NCI-H128 (cell line): ENCODE results near the gene TEX35.
A peak's percentile ranks its signal among the peaks of the same experiment; 100 is the strongest.

Source experiments
- DNase-seq: peaks from one replicate; lab custom pipeline; 2025; ENCODE audit not compliant: unreplicated experiment; lab: John Stamatoyannopoulos, UW

TEX35 gene

DNA sequence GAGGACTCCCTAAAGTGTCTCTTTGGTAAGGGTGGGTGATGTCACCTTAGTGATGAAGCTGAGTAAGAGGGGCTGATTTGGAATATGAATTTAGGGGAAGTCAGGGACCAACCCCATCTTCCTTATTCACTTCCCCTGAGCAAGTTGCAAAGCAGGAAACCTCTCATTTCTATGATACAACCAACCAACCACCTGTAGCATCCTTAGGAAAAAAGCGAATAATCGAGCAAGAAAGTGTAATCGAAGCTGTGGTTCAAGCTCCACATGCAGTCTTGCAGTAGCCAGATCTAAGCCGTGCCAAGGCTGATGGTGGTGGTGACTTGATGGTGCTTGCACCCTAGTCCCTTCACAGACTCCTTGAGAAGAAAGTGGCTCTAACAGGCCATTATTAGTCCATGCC is 3.2 kb downstream of the TEX35 start:
- no peak for DNase-seq

DNA sequence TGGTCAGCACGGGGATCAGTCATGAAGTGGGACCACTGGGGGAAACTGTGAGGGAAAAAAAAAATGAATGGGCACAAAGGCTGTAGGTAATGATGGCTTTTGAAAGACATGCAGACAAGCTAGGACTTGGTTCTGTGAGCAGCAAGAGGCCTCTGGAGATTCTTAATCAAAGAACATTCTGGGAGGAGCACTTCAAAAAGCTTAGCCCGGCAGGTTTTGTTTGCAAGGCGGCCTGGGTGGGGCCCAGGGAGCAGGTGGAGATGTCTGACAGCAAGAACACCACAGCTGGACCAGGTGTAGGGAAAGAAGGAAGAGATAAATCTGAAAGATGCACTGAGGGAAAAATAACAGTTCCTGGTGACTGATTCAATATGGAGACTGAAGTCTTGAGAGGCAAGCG is 6.0 kb downstream of the TEX35 start:
- no peak for DNase-seq

DNA sequence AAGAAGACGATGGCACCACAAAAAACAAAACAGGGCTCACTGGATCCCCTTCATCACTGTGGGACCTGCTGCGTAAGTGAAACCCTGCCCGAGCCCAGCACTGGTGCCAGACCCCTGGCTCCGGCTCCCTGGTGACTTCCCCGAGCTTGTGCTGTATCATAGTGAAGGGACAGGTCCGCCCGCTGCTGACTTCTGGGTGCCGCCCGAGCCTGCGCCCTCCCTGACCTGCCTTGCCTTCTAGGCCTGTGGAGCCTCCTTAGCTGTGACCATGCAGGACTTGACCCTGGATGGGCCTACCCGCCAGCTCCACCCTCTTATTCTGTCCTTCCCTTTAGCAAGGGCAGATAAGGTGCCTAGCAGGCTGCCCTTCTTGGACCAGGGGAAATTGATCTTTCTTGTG is 7.9 kb downstream of the TEX35 start:
- no peak for DNase-seq

DNA sequence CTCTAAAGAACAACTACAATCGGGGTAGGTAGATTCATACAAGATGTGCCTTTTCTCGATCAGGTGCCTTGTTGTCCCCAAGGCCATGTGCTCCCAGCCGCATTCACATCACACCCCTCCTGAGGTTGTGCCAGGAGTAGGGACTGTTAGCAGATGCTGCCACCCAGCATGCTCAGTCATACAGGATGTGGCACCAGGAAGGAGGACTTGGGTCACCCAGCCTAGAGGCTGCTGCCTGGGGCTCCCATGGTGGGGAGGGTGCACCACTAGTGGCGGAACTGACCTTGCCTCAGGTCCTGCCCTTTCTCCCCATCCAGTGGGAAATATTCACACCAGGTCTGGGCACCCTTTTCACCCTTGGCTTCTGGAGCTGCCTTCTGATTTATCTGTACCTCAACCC is 8.3 kb downstream of the TEX35 start:
- DNase-seq: no peak

DNA sequence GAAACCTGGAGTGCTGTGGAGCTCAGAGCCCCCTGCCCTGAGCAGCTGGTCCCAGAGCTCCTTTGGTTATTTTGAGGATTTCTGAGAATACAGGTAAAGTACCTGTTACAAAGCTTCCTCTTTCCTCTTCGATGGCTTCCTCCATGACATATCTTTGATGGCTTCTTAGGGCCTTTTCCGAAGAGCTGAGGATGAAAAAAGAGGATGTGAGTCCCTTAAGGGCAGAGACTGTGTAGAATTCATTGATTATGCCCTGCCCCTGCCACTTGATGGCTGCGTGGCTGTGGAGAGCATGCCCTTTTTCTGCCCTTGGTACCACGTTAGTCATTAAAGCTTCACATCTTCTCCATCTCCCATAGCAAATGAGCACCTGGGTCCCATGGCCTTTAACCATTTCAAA is 14.2 kb downstream of the TEX35 start:
- no peak for DNase-seq

DNA sequence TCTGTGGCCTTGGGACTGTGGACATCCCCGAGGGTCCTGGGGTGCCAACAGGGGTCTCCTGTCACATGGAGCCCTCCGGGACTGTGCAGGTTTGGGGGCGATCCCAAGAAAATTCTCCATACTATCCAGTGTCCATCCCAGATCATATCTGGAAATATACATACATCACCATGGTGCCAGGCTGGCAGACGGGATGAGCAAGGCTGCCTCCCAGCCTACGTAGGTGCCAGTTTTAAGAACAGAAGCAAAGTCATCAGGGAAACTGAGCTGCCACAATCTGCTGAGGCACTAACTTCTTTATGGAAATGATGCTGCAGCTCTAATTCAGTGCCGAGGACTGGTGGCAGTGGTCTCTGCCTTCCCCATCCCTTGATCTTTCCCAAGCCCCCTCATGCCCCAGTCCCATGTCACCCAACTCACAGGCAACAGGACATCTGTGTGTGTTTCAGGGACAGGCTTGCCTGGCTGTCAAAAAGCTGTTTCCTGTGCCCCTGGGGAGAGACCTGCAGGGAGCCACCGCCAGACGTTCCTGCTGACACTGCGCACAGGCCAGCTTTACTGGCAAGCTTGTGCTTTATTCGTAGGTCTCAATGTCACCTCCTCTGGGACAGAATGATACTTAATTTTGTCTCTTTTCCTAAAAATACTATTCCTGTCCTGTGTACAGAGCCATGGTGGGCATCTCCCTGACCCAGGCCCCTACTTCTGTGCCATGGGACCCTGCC is 15.5 kb downstream of the TEX35 start:
- DNase-seq: no peak

DNA sequence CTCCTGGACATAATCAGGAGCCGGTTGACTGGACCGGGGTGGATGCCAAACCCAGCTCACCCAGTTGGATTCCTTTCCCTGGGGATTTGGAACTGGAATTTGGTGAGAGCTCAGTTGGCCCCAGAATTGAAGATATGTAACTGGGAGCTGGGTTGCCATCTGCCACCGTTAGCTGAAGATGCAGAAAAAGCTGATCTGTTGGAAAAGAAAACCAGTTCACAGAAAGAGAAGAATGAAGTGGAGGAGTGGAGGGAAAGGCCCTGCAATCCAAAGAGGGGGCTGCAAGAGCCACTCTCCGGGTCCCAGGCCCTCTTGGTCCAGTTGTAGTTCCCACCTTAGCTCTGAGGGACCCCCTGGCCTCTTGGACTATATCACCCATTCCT is 16.0 kb downstream of the TEX35 start:
- no peak for DNase-seq

DNA sequence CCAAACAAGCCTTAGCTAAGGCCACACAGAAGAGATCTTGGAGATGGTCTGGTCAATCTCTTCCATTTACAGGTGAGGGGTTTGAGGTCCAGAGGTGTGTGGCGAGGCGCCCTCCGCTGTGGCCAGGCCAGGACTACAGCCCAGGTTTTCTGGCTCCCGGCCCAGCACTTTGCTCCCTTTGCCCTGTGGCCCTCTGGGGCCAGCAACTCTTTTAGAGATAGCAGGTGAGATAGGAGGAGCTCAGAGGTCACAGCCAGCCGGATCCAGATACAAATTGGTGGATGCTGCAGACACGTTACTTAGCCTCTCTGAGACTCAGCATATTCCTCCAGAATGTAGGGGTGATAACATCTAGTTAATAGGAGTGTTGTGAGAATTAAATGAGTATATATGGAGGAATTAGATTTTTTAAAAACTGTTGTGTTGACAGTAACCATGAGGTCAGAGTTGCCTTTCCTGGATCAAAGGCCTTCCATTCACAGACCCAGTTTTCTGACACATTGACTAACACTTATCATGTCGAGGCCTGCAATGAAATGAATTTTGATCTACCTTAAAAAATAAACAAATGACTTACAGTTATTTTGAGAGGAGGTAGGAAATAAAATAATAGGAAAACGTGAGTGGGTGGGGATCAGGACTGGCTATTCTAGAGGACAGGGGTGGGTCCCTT is 16.6 kb downstream of the TEX35 start:
- DNase-seq: no peak

DNA sequence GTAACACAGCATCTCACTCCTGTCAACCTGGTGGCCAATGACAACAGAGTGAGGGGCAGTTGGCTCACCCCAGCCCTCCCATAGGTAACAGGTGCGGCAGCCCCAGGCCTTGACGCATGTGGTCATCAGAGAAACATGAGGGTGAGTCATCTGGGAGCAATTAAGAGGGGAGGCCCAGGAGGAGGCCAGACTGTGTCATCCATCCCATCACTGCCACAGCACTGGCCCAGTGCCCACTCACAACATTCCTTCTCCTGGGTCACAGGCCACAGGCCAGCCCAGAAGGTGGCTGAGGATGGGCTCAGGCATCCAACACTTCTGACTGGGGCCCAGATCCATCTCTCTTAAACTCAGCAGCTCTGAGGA is 17.1 kb downstream of the TEX35 start:
- DNase-seq: no peak

DNA sequence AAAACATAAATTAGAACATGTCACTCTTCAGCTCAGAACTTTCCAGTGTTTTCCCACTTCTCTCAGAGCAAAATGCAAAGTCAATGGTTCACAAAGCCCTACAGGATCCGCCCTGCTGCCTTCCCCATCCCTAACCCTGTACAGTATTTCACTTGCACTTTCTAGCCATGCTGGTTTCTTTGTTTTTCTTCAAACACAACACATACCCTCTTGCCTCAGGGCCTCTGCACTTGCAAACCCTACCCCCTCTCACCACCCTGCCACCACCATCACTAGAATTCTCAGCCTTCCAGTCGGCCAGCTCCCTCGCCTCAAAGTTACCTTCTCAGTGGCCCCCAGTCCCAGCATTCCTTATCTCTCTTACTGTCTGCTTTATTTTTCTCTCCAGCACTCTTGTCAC is 17.6 kb downstream of the TEX35 start:
- DNase-seq: no peak

DNA sequence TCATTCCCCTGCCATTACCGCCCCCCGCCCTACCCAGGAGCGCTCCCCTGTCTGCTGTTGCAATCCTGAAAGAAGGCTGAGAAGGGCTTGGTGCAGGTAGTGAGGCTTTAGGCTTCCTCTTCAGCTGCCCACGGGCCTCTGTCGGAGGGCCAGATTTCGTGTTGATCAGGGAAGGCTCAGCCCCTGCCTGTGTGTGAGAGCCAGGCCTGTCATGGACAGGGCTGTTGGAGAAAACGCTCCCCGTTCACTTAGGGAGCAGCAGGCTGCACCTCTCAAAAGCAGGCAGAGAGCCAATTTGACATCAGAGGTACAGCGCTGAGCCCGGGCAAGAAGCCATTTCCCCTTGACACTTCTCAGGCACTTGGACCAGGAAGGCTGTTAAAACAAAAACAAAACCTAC is 19.0 kb downstream of the TEX35 start:
- peak; percentile 63 for DNase-seq

DNA sequence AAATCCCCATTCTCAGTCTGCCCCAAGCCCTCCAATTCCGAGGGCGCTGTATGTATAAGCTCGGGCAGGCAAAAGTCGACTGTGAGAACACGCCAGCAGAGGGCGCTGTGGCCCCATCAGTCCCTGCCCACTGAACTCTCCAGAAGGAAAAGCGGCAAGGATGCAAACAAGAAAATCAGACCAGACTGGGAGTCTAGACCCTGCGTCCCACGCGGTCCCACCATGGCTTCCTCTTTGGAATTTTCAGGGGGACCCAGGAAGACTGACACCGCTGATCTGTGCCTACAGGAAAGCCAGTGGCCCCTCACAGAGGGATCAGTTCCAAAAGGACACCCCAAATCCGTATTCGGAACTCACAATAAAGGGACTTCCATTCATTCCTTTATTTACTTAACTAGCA is 19.5 kb downstream of the TEX35 start:
- peak; percentile 73 for DNase-seq

DNA sequence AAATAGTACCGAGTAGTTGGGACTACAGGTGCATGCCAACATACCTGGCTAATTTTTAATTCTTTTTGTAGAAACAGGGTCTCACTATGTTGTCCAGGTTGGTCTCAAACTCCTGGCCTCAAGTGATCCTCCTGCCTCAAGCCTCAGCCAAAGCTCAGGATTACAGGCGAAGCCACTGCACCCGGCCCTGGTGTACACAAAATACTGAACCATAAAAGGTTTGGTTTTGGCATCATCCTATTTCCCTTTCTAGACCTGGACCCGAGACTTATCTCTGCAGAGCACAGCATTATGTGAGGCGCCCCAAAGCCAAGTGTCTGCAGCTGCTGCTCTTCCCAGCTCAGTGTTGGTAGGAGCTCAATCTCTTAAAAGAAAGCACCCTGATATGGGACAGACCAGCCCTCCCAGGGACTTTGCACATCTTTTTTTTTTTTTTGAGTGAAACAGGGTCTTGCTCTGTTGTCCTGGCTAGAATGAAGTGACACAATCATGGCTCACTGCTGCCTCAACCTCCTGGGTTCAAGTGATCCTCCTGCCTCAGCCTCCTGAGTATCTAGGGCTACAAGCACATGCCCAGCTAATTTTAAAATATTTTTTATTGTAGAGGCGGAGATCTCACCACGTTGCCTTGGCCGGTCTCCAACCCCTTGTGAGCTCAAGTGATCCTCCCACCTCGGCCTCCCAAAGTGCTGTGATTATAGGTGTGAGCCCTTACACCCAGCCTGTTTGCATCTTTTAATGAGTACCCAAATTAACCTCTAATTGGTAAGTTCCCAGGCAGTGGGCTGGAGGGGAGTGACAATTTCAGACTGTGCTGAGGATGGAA is 20.4 kb downstream of the TEX35 start:
- no peak for DNase-seq

DNA sequence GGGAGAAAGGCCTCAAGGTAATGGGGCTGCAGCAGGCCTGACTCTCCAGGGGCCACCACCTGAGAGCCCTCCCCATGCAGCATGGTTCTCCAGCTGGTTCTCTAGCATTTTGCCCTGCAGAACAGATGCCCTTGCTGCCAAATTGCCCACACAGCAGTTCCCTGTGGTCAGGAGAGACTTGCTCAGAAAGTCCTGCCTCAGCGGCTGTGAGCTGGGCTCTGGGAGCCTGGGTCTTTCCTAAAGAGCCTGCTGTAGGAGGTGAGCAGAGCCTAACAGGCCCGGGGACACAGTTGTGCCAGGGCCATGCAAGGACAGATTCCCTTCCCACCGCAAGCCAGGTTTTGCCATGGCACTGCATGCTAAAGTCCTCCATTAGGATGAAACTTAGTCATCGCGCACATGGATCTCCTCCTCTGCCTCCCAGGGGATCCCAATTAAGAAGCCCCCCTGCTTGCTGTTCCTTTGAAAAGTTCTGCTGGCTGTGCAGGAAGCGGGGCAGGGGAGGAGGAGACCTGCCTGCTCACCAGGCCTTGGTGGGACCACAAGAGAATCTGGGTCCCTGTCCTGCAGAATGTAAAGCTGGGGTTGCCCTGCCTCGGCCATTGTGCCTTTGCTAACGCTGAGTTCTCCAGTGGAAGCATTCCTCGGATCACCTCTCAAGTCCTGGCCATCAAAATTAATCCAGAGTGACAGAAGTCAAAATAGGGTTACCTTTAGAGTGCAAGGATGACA is 21.4 kb downstream of the TEX35 start:
- DNase-seq: no peak

DNA sequence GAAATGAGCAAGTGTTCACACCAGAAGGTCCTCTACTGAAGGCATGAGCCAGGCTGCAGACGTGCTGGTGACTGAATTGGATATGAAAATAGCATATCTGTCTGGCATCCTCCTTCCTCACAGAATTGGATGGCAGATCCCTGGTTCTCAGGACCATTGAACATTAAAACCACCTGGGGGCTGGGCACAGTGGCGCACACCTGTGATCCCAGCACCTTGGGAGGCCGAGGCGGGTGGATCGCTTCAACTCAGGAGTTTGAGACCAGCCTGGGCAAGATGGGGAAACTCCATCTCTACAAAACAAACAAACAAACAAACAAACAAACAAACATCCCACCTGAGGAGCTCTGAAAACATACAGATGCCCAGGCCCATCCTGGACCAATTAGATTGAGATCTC is 23.4 kb downstream of the TEX35 start:
- DNase-seq: no peak

DNA sequence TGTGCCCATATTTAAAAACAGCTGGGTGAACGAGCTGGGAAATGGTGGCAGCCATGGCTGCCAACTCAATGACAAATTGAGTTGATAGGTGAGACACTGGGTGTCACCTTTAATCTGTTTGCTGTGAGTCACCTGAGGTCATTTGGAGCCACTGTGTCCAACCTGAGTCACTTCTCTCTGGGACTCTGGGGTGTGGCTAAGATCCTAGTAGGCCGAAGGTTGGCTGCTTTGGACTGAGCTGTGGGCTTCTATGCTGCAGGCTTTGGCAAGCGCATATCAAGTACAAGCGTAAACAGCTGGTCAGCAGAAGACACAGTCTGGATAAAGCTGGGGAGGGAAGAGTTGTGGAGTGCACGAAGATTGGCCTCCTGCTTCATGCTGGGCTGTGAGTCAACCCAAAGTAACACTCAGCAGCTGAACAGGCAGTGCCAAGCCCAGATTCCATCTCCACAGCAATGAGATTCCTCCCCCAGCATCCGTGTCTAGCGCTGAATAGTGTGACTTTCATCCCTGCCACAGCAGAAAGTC is 24.0 kb downstream of the TEX35 start:
- DNase-seq: no peak

DNA sequence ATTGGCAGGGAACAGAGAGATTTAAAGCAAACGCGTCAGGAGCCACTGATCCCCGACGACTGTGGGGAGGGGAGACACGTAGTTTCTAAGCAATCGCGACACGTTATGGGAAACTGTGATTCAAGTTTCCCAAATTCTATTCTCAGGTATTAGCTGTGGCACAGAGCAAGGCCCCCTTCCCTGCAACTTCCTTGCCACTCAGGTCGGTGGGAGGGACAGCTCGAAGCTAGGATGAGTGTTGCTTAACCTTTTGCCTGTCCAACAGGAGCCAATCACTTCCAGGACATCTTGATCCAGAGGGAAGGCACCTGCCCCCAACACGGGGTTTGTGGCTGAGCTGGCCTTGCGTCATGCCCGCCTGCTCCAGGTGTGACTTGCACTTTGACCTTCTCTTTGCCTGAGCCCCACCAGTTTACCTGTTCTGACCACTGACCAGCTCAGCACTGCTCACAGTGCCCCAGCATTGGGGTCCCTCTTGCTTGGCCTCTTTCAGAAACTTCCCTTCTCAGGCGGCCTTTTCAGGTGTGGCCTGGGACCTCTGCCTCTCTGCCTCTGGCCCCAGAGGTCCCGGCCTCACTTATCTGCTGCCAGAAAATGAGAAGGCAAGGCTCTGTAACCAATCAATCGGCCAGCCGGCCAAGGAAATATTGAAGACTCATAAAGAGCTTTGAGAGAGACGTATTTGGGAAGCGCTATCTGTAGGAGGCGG is 24.6 kb downstream of the TEX35 start:
- no peak for DNase-seq

DNA sequence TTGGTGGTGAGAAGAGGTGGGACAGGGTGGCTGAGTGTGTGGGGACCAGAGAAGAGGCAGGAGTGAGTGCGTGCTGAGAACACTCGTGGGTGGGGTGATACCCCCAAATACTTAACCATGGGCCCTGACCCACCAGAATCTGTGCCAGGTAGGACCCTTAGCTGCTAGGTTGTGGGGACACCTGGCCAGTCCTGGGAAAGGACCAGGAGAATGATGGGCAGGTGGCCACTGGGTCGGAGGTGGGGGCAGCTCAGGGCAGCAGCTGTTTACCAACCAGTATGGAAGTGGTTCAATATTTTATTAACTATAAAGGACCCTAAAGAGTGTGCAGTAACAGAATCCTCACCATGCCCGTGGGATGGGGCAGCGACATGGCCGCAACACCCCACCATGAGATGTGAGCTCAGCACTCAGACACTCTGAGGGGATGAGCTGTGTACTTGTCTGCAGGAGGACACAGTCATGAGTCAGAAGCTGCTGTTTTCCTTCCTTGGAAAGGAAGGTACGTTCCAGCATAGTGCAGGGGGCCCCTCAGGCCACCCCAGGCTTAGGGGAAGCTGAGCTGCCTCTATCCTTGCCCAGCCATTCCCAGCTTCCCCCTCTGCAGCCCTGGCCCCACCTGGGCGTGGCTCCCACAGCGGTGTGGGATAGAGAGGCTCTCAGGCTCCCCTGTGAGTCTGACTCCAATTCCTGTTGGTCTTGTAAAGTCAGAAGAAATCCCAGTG is 25.4 kb downstream of the TEX35 start:
- DNase-seq: no peak

DNA sequence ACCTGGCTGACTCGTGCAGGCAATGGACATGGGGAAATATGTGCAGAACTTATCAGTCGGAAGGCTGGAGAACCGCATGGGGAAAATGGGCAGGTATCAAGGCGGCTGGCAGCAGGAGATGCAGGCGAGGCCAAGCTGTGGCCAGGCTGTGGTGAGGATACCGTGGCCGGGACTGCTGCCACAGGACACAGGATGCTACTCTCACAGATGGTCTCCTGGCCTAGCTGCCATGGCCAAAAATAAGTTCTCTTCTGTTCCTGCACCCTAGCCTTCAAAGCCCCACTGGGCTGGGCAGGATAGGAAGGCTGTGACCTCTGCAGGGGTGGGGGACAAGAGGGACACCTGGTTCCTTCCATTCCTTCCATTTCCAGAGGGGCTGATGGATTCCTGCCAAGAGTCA is 26.4 kb downstream of the TEX35 start:
- DNase-seq: no peak

DNA sequence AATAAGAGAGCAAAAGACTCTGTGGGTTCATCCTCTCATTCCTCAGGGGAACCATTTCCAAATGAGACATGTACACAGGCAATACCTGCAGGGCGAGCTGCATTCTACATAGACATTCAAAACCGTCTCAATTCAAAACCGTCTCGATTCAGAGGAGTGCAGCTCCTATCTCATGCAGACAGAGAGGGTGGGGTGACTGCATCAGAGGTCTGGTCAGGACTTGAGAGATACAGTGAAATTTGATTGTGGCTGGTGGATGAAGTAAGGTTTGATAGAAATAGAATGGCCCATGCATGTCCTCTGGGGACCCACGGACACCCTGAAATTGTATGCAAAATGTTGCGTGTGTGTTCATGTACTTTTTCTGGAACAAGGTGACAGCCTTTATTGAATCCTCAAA is 27.3 kb downstream of the TEX35 start:
- DNase-seq: no peak
